ENCODE results near the gene LZTS3. TPM values are rescaled to one million over a fixed set of nuclear protein-coding genes. Genes with fewer than 3 reads are reported as not detected.
A peak's percentile ranks its signal among the peaks of the same experiment; 100 is the strongest.

Gene LZTS3
- total and polyA plus RNA-seq, 2 of the 13 experiments (the other 11 are each of a cell fraction or from before 2014, with no cell fraction given) = 10.1 to 31.3 TPM

DNA sequence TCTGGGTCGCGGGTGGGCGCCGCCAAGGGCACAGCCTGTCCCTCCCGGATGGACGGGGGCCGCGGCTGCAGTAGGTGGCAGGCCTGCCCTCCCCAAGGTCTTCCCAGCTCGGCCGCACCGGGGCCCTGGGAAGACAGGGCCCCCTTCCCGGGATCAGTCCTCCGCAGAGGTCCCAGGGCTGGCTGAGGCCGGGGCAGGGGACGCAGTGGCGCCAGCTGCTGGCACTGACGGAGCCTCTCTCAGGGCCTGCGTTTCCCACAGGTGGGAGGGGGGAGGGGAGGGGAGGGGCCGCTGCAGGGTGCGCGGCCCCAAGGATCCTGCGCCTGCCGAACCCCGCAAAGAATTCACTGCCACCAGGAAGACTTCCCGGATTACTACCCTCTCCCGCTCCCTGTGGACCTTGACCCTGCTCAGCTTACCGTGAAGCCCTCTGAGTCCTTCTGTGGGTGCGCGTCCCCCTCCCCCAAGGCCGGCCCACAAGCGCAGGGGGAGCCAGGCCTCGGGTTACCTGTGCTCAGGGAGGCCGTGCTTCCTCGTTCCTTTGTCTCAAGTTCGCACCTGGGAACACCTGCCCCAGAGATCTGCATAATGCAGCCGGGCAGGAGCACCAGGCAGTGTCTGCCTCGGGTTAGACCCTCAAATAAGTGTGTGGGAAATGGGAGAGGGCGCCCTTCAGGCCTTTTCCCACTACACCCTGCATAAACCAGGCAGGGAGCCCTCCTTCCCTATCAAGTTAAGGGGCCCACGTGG lies 5.1 kb downstream of the LZTS3 start (continued):
- TF ChIP-seq RERE (CRISPR knock-in tag; IDR thresholded peaks at IDR 0.05; ENCODE audit: low read depth) = no peak
- no peak for TF ChIP-seq MLLT10 (CRISPR knock-in tag; IDR thresholded peaks at IDR 0.05)
- TF ChIP-seq ZBTB7A (CRISPR knock-in tag; IDR thresholded peaks at IDR 0.05) = peak; percentile 94; the same call in 1 of the 2 replicates
- peak; percentile 87 for TF ChIP-seq CBFB (CRISPR knock-in tag; IDR thresholded peaks at IDR 0.05)
- TF ChIP-seq PCBP1 (IDR thresholded peaks at IDR 0.05; ENCODE audit: borderline replicate concordance, low read depth, low read length) = peak; percentile 97
- no peak for TF ChIP-seq PTBP1 (IDR thresholded peaks at IDR 0.05; ENCODE audit: low read depth, low read length, poor library complexity, severe bottlenecking)
- peak; percentile 87; the same call in 1 of the 2 replicates for TF ChIP-seq ZBTB20 (CRISPR knock-in tag; IDR thresholded peaks at IDR 0.05; ENCODE audit: borderline replicate concordance, low read depth)
- TF ChIP-seq NR2F1 (CRISPR knock-in tag; IDR thresholded peaks at IDR 0.05) = peak; percentile 15 to 34; a peak in 2 of 4 replicates
- TF ChIP-seq ZNF205 (CRISPR knock-in tag; IDR thresholded peaks at IDR 0.05) = peak; percentile 78; the same call in 1 of the 2 replicates
- TF ChIP-seq MXD1 (CRISPR knock-in tag; IDR thresholded peaks at IDR 0.05) = peak; percentile 79
- TF ChIP-seq ZBTB34 (CRISPR knock-in tag; IDR thresholded peaks at IDR 0.05) = 0 out of 2 replicates have a peak, but pooled peaks have one; percentile 4
- TF ChIP-seq SYNCRIP (IDR thresholded peaks at IDR 0.05; ENCODE audit: insufficient read depth, low read depth, low read length) = no peak
- TF ChIP-seq, protein P1, sequence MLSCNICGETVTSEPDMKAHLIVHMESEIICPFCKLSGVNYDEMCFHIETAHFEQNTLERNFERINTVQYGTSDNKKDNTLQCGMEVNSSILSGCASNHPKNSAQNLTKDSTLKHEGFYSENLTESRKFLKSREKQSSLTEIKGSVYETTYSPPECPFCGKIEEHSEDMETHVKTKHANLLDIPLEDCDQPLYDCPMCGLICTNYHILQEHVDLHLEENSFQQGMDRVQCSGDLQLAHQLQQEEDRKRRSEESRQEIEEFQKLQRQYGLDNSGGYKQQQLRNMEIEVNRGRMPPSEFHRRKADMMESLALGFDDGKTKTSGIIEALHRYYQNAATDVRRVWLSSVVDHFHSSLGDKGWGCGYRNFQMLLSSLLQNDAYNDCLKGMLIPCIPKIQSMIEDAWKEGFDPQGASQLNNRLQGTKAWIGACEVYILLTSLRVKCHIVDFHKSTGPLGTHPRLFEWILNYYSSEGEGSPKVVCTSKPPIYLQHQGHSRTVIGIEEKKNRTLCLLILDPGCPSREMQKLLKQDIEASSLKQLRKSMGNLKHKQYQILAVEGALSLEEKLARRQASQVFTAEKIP (CRISPR knock-in tag; IDR thresholded peaks at IDR 0.05; ENCODE audit: borderline replicate concordance) = no peak
- TF ChIP-seq MED13 (CRISPR knock-in tag; IDR thresholded peaks at IDR 0.05) = no peak
- TF ChIP-seq BRD4 (CRISPR knock-in tag; IDR thresholded peaks at IDR 0.05) = peak; percentile 89
- TF ChIP-seq ZNF670 (CRISPR knock-in tag; IDR thresholded peaks at IDR 0.05; ENCODE audit: borderline replicate concordance) = peak; percentile 89; the same call in 1 of the 2 replicates
- no peak for TF ChIP-seq MATR3 (CRISPR knock-in tag; IDR thresholded peaks at IDR 0.05)
- TF ChIP-seq ZNF207 (IDR thresholded peaks at IDR 0.05; ENCODE audit: borderline replicate concordance) = no peak
- peak; percentile 59 for TF ChIP-seq AGO1 (IDR thresholded peaks at IDR 0.05; ENCODE audit: low read depth, low read length, poor library complexity, severe bottlenecking)
- peak; percentile 65 to 68 for TF ChIP-seq POLR2A (IDR thresholded peaks at IDR 0.05; ENCODE audit: insufficient read depth in 1 of 2, low read depth in 2 of 2, low read length in 2 of 2)
